Mucosa of stomach (tissue), 1 donor: ENCODE measurements around the gene NAA25.
A peak's percentile ranks its signal among the peaks of the same experiment; 100 is the strongest.

Experiments
- H3K27me3 ChIP-seq: one replicate; pipeline ENCODE4 v1.7.0; 2013; ENCODE audit warnings: mild to moderate bottlenecking, low read length; ENCODE audit not compliant: control insufficient read depth, insufficient read depth
- H3K36me3 ChIP-seq: one replicate; pipeline ENCODE4 v1.7.0; 2013; ENCODE audit warnings: low read length; ENCODE audit not compliant: control insufficient read depth, insufficient read depth
- H3K4me1 ChIP-seq: one replicate; pipeline ENCODE4 v1.7.0; 2013; ENCODE audit warnings: mild to moderate bottlenecking, low read length; ENCODE audit not compliant: control insufficient read depth, insufficient read depth
- H3K4me3 ChIP-seq: one replicate; pipeline ENCODE4 v1.7.0; 2013; ENCODE audit warnings: low read length
- H3K9ac ChIP-seq: one replicate; pipeline ENCODE4 v1.7.0; 2013; ENCODE audit warnings: mild to moderate bottlenecking, low read length, moderate library complexity
- H3K9me3 ChIP-seq: one replicate; pipeline ENCODE4 v1.7.0; 2013; ENCODE audit warnings: mild to moderate bottlenecking, low read length, moderate library complexity; ENCODE audit not compliant: control insufficient read depth
- donor health status: Pancreatic carcinoma.

NAA25 gene

DNA sequence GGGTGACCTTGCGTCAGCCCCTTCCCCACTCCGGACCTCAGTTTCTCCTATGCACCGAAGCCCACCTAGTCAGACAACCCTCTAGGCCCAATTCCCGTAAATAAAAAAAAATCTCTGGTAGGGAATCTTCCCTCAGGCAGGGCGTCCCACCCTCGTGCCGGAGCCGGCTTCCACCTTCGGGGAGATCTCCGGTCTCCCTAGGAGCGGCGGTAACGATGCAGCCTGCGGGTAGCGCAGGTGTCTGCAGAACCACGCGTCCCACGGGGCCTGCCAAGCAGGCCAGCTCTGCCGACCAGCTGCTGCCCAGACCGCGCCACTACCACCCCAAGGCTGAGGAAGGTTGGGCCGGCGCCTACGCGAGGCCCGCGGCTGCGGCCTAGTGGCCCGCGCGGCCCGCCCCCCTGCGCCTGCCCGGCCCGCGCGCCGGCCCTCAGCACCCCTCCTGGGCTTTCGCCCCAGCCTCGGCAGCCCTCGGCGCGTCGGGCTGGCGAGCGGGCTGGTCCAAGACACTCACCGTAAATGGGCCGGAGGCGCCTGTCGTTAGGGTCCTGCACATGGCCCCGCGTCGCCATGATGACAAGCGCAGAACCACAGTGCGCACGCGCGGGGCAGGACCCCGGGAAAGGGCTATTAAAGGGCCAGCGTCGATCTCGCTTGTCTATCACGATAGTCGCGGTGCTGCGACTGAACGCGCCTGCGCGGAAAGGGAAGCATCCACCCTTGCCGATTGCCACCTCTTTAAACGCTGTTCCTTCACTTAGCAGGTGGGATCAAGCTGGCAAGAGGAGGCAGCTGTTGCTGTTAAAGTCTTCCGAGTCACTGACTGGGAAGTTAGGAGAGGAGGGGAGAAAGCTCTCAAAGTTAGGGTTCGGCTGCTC lies at the start of gene NAA25:
TSS of gene NAA25 (minus strand) at position 582 of the 878 bp plus-strand sequence. CDS start at position 572, 10 bp downstream.
- H3K27me3 ChIP-seq: no peaks in the 10 kb centered on the region
- peak within 1 kb of the TSS; percentile 100 for H3K9ac ChIP-seq
- H3K36me3 ChIP-seq: no peaks in the 10 kb centered on the region
- H3K9me3 ChIP-seq: no peaks in the 10 kb centered on the region
- peak within 1 kb of the TSS; percentile 100 for H3K4me3 ChIP-seq
- peaks cover 11% of the 10 kb centered on the region for H3K4me1 ChIP-seq

DNA sequence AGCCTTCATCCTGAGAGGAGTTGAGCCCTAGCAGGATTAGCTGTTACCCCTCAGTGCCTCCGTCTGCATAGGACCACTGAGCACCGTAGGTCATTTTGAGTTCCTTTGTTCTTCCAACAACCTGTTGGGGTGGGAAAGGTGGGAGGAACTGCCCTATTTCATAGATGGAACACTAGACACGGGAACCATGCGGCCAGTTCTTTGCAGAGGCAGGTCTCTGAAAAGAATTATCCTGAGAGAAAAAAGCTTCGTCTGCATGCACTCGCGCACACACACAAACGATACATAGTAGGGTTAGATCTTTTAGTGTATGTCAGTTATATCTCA lies 45.3 kb upstream of the NAA25 start:
- Histone ChIP-seq H3K4me1 (no peaks in the 10 kb centered on the region), H3K27me3 (no peaks in the 10 kb centered on the region), H3K9me3 (no peaks in the 10 kb centered on the region), H3K4me3 (no peak overlapping the region), H3K36me3 (no peaks in the 10 kb centered on the region), H3K9ac (no peak overlapping the region)

DNA sequence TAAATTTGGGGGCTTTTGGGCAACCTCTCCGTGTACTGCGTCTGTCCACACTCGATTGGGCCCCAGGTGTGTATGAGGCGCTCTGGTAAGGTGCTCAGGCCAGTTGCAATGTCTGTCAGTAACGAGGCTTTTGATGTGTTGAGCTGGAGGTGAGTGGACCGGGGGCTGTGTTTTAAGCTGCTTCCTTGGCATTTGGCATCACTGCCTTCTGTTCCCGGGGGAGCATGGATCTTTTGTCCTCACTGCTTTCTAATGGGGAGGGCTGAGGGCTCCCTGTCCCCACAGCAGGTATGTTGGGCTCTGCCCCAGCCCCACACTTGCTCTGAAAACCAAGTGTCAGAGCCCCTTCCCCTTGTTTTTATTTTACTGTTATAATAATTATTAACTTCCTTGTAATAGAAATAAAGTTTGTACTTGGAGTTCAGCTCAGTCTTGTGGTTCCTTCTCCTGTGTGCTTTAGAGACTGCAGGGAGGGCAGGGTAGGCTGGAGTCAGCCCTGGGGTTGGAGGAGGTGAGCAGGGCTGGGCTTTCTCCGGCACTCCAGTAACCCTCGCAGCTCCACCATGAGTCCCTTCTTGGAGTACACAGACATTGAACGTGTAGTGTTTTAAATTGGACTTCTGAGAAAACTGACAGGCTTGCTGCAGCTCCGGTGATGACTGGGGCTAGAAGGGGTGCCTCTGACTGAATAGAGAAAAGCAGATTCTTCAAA lies 44.8 kb upstream of the NAA25 start:
- H3K4me1 ChIP-seq: no peaks in the 10 kb centered on the region
- no peak overlapping the region for H3K4me3 ChIP-seq
- no peaks in the 10 kb centered on the region for H3K9me3 ChIP-seq
- no peak overlapping the region for H3K9ac ChIP-seq
- H3K36me3 ChIP-seq: peaks cover 4% of the 10 kb centered on the region
- H3K27me3 ChIP-seq: no peaks in the 10 kb centered on the region

DNA sequence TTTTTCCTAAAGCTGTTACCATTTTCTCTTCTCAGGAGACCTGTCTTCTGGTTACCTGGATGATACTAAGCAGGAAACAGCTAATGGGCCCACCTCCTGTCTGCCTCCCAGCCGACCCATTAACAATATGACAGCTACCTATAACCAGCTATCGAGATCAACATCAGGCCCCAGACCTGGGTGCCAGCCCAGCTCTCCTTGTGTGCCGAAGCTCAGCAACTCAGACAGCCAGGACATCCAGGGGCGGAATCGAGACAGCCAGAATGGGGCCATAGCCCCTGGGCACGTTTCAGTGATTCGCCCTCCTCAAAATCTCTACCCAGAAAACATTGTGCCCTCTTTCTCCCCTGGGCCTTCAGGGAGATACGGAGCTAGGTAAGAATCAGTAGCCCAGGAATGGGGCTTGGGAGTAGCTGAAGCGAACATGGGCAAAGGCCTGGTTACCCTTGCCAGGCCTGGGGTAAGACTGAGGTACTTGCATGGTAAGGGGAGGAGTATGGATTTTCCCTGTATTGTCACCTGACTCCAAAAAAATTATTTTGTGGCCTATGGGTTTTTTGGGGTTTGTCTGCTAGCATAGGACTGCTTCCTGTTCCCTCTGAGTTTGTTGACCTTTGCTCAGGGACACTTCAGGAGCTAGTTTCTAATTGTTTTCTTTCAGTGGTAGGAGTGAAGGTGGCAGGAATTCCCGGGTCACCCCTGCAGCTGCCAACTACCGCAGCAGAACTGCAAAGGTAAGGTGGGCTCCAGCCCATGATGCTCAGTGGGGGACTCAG lies 43.4 kb upstream of the NAA25 start:
- Histone ChIP-seq H3K4me3 (no peak overlapping the region), H3K9ac (no peak overlapping the region), H3K27me3 (no peaks in the 10 kb centered on the region), H3K9me3 (no peaks in the 10 kb centered on the region), H3K36me3 (peaks cover 8% of the 10 kb centered on the region), H3K4me1 (no peaks in the 10 kb centered on the region)

DNA sequence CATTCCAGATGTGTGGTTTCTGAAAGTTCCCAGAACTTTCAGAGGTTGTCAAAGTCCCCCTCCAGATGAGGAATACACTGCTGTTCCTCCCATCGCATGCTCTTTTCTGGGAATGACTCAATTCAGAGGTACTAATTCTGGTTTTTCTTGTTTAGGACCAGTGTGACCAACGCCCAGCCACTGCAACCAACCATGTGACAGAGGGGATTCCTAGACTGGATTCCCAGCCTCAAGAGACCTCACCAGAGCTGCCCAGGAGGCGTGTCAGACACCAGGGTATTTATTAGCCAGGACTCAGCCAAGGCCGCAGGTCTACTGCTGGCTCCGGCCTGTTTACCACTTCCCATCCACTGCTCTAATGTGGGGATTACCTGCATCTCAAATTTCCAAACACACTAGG lies 41.0 kb upstream of the NAA25 start:
- H3K4me3 ChIP-seq: no peak overlapping the region
- H3K27me3 ChIP-seq: no peaks in the 10 kb centered on the region
- H3K4me1 ChIP-seq: no peaks in the 10 kb centered on the region
- no peaks in the 10 kb centered on the region for H3K9me3 ChIP-seq
- no peak overlapping the region for H3K9ac ChIP-seq
- H3K36me3 ChIP-seq: peaks cover 8% of the 10 kb centered on the region

DNA sequence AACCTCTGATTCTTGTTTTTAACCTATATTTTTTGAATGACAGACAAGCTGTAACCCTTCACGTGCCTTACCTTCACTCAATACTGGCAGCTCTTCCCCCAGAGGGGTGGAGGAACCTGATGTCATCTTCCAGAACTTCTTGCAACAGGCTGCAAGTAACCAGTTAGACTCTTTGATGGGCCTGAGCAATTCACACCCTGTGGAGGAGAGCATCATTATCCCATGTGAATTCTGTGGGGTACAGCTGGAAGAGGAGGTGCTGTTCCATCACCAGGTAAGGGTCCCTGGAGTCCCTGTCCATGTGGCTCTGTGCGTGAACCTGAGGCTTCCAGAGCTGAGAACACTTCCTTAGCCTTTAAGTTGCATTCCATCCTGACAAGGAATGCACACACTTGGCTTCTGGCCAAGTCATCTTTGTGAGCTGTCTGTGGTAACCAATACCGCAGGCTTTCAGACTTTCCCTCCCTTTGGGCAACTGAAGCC lies 39.5 kb upstream of the NAA25 start:
- Histone ChIP-seq H3K27me3 (no peaks in the 10 kb centered on the region), H3K9me3 (no peaks in the 10 kb centered on the region), H3K9ac (no peak overlapping the region), H3K4me3 (no peak overlapping the region), H3K36me3 (peaks cover 8% of the 10 kb centered on the region), H3K4me1 (no peaks in the 10 kb centered on the region)

DNA sequence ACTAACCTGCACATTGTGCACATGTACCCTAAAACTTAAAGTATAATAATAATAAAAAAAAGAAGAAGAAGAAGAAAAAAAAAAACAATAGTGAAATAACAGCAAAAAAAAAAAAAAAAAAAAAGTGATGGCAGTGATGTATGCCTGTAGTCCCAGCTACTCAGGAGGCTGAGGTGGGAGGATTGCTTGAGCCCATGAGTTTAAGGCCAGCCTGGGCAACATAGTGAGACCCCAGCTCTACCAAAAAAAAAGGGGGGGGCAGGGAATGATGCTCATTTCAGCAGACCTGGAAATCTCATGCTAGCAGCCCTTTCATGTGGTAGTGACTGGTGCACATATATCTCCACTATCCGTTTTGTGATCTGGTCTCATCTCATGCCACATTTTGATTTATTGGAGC lies 37.5 kb upstream of the NAA25 start:
- no peaks in the 10 kb centered on the region for H3K27me3 ChIP-seq
- H3K9ac ChIP-seq: no peak overlapping the region
- H3K36me3 ChIP-seq: peaks cover 8% of the 10 kb centered on the region
- H3K4me1 ChIP-seq: no peaks in the 10 kb centered on the region
- no peaks in the 10 kb centered on the region for H3K9me3 ChIP-seq
- no peak overlapping the region for H3K4me3 ChIP-seq

DNA sequence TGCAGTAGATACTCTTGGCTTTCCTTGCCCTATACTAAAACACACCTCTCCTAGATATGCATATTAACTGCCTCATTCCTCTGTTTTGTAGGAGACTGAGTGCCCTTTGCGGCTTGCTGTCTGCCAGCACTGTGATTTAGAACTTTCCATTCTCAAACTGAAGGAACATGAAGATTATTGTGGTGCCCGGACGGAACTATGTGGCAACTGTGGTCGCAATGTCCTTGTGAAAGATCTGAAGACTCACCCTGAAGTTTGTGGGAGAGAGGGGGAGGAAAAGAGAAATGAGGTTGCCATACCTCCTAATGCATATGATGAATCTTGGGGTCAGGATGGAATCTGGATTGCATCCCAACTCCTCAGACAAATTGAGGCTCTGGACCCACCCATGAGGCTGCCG lies 32.1 kb upstream of the NAA25 start:
- Histone ChIP-seq H3K9ac (no peak overlapping the region), H3K4me1 (no peaks in the 10 kb centered on the region), H3K36me3 (no peaks in the 10 kb centered on the region), H3K9me3 (no peaks in the 10 kb centered on the region), H3K4me3 (no peak overlapping the region), H3K27me3 (no peaks in the 10 kb centered on the region)

DNA sequence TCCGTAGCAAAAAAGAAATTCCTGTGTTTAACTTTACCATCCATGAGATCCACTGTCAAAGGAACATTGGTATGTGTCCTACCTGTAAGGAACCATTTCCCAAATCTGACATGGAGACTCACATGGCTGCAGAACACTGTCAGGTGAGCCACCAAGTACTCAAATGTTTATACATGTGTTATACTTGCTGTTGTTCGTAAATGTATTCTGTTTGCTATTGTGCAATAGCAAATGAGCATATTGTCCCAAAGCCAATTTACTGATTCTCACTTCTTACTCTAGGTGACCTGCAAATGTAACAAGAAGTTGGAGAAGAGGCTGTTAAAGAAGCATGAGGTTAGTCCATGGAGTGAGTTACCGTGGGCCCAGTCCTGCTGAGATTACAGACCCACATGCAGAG lies 26.1 kb upstream of the NAA25 start:
- peaks cover 8% of the 10 kb centered on the region for H3K36me3 ChIP-seq
- no peak overlapping the region for H3K9ac ChIP-seq
- H3K4me1 ChIP-seq: peaks cover 3% of the 10 kb centered on the region
- no peaks in the 10 kb centered on the region for H3K27me3 ChIP-seq
- no peak overlapping the region for H3K4me3 ChIP-seq
- H3K9me3 ChIP-seq: no peaks in the 10 kb centered on the region

DNA sequence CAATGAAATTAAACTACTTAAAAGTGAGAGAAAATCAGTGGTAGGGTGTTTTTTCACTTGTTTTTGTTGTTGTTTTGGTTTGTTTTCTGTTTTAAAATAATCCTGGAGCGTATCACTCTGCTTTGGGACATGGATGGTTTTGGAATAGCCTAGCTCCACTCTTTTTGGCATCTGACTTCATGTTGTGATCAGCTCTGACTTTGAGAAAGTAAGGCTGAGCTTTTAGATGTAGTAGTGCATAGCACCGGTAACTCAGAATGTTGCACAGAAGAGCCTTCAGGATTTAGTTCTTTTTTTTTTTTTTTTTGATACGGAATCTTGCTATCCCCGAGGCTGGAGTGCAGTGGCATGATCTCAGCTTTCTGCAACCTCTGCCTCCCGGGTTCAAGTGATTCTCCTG lies 24.8 kb upstream of the NAA25 start:
- Histone ChIP-seq H3K9me3 (no peaks in the 10 kb centered on the region), H3K36me3 (peaks cover 8% of the 10 kb centered on the region), H3K27me3 (no peaks in the 10 kb centered on the region), H3K4me3 (no peak overlapping the region), H3K9ac (no peak overlapping the region), H3K4me1 (peaks cover 5% of the 10 kb centered on the region)

DNA sequence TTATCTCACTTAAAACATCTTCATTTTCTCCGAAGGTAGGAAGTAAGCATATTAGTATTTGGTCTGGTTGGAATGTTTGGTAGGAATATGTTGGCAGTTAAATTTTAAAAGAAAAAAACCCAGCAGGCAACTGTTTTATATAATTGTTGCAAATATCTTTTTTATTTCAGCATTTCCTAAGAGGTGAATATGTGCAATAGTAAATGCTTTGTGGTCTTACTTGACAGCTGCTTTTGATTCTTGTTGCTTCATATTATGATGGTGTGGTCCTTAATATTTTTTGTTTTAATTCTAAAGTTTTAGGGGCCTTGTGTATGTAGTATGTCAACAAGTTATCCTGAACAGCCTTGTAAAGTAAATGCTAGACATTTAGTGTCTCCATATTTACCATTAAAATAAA lies 23.1 kb upstream of the NAA25 start:
- Histone ChIP-seq H3K4me3 (no peak overlapping the region), H3K4me1 (peaks cover 9% of the 10 kb centered on the region), H3K36me3 (peaks cover 8% of the 10 kb centered on the region)

More for the DNA sequence above, 23.1 kb upstream of the NAA25 start:
- H3K9ac ChIP-seq: no peak overlapping the region
- no peaks in the 10 kb centered on the region for H3K9me3 ChIP-seq
- H3K27me3 ChIP-seq: no peaks in the 10 kb centered on the region
